GM12874 (cell line): ENCODE results near the gene RNF144A.

ENCODE experiments used
- CTCF ChIP-seq: IDR thresholded peaks from 2 replicates; pipeline ENCODE4 v1.5.1; 2011; ENCODE audit warnings: low read depth, mild to moderate bottlenecking, control low read depth, low read length, moderate library complexity; ENCODE audit not compliant: insufficient read depth

RNF144A gene

GRCh38 chr2:7028846-7029245, 111.6 kb downstream of the RNF144A start:
- no peak for TF ChIP-seq CTCF

GRCh38 chr2:7029291-7030059, 112.3 kb downstream of the RNF144A start:
- no peak for TF ChIP-seq CTCF

- no peak for TF ChIP-seq CTCF
These were observed 113.6 kb downstream of the RNF144A start for GRCh38 chr2:7030810-7031209.

- no peak for TF ChIP-seq CTCF
These were observed 114.5 kb downstream of the RNF144A start for GRCh38 chr2:7031547-7032245.

- no peak for TF ChIP-seq CTCF
These were observed 115.2 kb downstream of the RNF144A start for GRCh38 chr2:7032371-7032770.

GRCh38 chr2:7033136-7033960, 116.1 kb downstream of the RNF144A start:
- no peak for TF ChIP-seq CTCF

GRCh38 chr2:7034303-7034702, 117.1 kb downstream of the RNF144A start:
- TF ChIP-seq CTCF = no peak
